Ovary (tissue), 3 donors: ENCODE data around the gene TRAF4.

ENCODE experiments used
- POLR2A ChIP-seq: fragments of 450-650 bp; IDR thresholded peaks from one replicate; pipeline ENCODE4 v1.6.1; 2017; ENCODE audit warnings: antibody characterized with exemption, mild to moderate bottlenecking, moderate library complexity
- TF ChIP-seq, protein P1 (sequence below), 3 donors: fragments of 450-650 bp in 2 of 3; fragments of 200-600 bp in 1 of 3; IDR thresholded peaks; one replicate each; pipeline versions ENCODE4 v1.5.1 to v1.8.0; 2016 to 2022; ENCODE audit warnings: antibody characterized with exemption in 3 of 3, mild to moderate bottlenecking in 1 of 3
- donor health status: DM: no; HTN: no; CAD: no.

DNA sequence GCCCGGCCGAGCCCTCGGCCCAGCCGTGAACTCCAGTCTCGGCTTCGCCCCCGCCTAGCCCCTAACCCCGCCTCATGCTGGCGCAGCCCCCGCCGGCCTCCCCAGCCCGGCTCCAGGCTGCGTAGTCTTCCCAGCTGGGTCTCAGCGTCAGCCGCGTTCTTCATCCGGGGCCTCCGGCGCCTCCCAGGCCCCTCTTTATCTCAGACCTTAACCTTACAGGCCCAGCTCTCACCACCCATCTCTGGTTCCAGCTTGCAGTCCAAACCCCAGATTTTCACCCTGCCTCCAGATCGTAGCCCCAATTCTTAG, 32.1 kb upstream of the TRAF4 start, which contains the start of gene PROCA1:
- TF ChIP-seq, protein P1, sequence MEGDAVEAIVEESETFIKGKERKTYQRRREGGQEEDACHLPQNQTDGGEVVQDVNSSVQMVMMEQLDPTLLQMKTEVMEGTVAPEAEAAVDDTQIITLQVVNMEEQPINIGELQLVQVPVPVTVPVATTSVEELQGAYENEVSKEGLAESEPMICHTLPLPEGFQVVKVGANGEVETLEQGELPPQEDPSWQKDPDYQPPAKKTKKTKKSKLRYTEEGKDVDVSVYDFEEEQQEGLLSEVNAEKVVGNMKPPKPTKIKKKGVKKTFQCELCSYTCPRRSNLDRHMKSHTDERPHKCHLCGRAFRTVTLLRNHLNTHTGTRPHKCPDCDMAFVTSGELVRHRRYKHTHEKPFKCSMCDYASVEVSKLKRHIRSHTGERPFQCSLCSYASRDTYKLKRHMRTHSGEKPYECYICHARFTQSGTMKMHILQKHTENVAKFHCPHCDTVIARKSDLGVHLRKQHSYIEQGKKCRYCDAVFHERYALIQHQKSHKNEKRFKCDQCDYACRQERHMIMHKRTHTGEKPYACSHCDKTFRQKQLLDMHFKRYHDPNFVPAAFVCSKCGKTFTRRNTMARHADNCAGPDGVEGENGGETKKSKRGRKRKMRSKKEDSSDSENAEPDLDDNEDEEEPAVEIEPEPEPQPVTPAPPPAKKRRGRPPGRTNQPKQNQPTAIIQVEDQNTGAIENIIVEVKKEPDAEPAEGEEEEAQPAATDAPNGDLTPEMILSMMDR (IDR thresholded peaks at IDR 0.05): no peak
- no peak for TF ChIP-seq POLR2A
